GM19324 (cell line): Measurements from ENCODE around the gene FOXP1.

ENCODE experiments used
- ATAC-seq: cut with Tn5 transposase; IDR thresholded peaks from one replicate; pipeline ENCODE4 v1.9.1; 2021; ENCODE audit warnings: mild to moderate bottlenecking, moderate library complexity; ENCODE audit not compliant: unreplicated experiment, low FRiP score

Gene FOXP1

GRCh38 chr3:71062037-71062932 lies 521.2 kb downstream of the FOXP1 start:
- no peak for ATAC-seq

- no peak for ATAC-seq
Observed at GRCh38 chr3:71061581-71061980, 521.9 kb downstream of the FOXP1 start.

GRCh38 chr3:71061037-71061436 lies 522.5 kb downstream of the FOXP1 start:
- no peak for ATAC-seq

- ATAC-seq: no peak
Observed at GRCh38 chr3:71060536-71060935, 523.0 kb downstream of the FOXP1 start.

- no peak for ATAC-seq
Observed at GRCh38 chr3:71057526-71057894, 526.0 kb downstream of the FOXP1 start.

- ATAC-seq: no peak
Observed at GRCh38 chr3:71056327-71056726, 527.2 kb downstream of the FOXP1 start.

- no peak for ATAC-seq
Observed at GRCh38 chr3:71055257-71056001, 528.1 kb downstream of the FOXP1 start.

GRCh38 chr3:71054312-71054711 lies 529.2 kb downstream of the FOXP1 start:
- no peak for ATAC-seq

GRCh38 chr3:71053495-71053894 lies 530.0 kb downstream of the FOXP1 start:
- no peak for ATAC-seq

GRCh38 chr3:71052716-71053115 lies 530.8 kb downstream of the FOXP1 start:
- ATAC-seq: no peak

GRCh38 chr3:71051893-71052687 lies 531.4 kb downstream of the FOXP1 start:
- no peak for ATAC-seq

- no peak for ATAC-seq
Observed at GRCh38 chr3:71051259-71051595, 532.3 kb downstream of the FOXP1 start.

- ATAC-seq: no peak
Observed at GRCh38 chr3:71050538-71051258, 532.8 kb downstream of the FOXP1 start.

GRCh38 chr3:71050166-71050537 lies 533.4 kb downstream of the FOXP1 start:
- no peak for ATAC-seq

- no peak for ATAC-seq
Observed at GRCh38 chr3:71048948-71049347, 534.6 kb downstream of the FOXP1 start.

GRCh38 chr3:71047616-71048531 lies 535.7 kb downstream of the FOXP1 start:
- ATAC-seq: no peak

- ATAC-seq: no peak
Observed at GRCh38 chr3:71046791-71047190, 536.7 kb downstream of the FOXP1 start.

GRCh38 chr3:71045917-71046282 lies 537.6 kb downstream of the FOXP1 start:
- no peak for ATAC-seq

GRCh38 chr3:71045212-71045916 lies 538.2 kb downstream of the FOXP1 start:
- no peak for ATAC-seq
